Measurements from ENCODE around the gene ULK1. TPM values are rescaled to one million over a fixed set of nuclear protein-coding genes. Genes with fewer than 3 reads are reported as not detected.

ULK1 gene
- total RNA-seq, 1 experiment from 2014 or later, result 67.8 TPM

DNA sequence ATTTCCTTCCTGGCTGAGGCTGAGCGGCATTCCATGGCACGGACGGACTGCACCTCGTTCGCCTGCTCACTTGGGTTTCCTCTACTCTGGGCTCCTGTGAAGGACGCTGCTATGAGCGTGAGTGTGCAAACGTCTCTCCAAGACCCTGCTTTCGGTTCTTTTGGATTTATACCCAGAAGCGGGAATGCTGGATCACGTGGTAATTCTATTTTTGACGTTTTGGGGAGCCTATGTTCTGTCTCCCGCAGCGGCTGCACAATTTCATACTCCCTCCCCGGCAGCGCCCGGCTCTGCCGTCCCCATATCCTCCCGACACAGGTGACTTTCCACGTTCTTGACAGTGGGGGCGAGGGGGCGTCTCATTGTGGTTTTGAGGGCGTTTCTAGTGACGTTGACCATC, 45.7 kb upstream of the ULK1 start (continued):
- TF ChIP-seq, protein P1, sequence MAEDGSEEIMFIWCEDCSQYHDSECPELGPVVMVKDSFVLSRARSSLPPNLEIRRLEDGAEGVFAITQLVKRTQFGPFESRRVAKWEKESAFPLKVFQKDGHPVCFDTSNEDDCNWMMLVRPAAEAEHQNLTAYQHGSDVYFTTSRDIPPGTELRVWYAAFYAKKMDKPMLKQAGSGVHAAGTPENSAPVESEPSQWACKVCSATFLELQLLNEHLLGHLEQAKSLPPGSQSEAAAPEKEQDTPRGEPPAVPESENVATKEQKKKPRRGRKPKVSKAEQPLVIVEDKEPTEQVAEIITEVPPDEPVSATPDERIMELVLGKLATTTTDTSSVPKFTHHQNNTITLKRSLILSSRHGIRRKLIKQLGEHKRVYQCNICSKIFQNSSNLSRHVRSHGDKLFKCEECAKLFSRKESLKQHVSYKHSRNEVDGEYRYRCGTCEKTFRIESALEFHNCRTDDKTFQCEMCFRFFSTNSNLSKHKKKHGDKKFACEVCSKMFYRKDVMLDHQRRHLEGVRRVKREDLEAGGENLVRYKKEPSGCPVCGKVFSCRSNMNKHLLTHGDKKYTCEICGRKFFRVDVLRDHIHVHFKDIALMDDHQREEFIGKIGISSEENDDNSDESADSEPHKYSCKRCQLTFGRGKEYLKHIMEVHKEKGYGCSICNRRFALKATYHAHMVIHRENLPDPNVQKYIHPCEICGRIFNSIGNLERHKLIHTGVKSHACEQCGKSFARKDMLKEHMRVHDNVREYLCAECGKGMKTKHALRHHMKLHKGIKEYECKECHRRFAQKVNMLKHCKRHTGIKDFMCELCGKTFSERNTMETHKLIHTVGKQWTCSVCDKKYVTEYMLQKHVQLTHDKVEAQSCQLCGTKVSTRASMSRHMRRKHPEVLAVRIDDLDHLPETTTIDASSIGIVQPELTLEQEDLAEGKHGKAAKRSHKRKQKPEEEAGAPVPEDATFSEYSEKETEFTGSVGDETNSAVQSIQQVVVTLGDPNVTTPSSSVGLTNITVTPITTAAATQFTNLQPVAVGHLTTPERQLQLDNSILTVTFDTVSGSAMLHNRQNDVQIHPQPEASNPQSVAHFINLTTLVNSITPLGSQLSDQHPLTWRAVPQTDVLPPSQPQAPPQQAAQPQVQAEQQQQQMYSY (CRISPR knock-in tag; IDR thresholded peaks at IDR 0.05), result no peak
- TF ChIP-seq SP1 (CRISPR knock-in tag; conservative IDR thresholded peaks at IDR 0.05) (no peak), ZNF416 (CRISPR knock-in tag; IDR thresholded peaks at IDR 0.05) (no peak), TEAD4 (CRISPR knock-in tag; IDR thresholded peaks at IDR 0.05) (no peak), SOX15 (CRISPR knock-in tag; IDR thresholded peaks at IDR 0.05) (no peak), GRHL2 (CRISPR knock-in tag; IDR thresholded peaks at IDR 0.05; ENCODE audit: insufficient replicate concordance, severe bottlenecking) (no peak), CBFB (CRISPR knock-in tag; IDR thresholded peaks at IDR 0.05; ENCODE audit: low read depth) (no peak), CREM (CRISPR knock-in tag; IDR thresholded peaks at IDR 0.05) (no peak), RORB (CRISPR knock-in tag; IDR thresholded peaks at IDR 0.05) (no peak)
- TF ChIP-seq, protein P2, sequence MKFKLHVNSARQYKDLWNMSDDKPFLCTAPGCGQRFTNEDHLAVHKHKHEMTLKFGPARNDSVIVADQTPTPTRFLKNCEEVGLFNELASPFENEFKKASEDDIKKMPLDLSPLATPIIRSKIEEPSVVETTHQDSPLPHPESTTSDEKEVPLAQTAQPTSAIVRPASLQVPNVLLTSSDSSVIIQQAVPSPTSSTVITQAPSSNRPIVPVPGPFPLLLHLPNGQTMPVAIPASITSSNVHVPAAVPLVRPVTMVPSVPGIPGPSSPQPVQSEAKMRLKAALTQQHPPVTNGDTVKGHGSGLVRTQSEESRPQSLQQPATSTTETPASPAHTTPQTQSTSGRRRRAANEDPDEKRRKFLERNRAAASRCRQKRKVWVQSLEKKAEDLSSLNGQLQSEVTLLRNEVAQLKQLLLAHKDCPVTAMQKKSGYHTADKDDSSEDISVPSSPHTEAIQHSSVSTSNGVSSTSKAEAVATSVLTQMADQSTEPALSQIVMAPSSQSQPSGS (CRISPR knock-in tag; IDR thresholded peaks at IDR 0.05; ENCODE audit: borderline replicate concordance, low read depth), result no peak
- TF ChIP-seq, protein P3, sequence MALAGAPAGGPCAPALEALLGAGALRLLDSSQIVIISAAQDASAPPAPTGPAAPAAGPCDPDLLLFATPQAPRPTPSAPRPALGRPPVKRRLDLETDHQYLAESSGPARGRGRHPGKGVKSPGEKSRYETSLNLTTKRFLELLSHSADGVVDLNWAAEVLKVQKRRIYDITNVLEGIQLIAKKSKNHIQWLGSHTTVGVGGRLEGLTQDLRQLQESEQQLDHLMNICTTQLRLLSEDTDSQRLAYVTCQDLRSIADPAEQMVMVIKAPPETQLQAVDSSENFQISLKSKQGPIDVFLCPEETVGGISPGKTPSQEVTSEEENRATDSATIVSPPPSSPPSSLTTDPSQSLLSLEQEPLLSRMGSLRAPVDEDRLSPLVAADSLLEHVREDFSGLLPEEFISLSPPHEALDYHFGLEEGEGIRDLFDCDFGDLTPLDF (CRISPR knock-in tag; IDR thresholded peaks at IDR 0.05), result no peak

DNA sequence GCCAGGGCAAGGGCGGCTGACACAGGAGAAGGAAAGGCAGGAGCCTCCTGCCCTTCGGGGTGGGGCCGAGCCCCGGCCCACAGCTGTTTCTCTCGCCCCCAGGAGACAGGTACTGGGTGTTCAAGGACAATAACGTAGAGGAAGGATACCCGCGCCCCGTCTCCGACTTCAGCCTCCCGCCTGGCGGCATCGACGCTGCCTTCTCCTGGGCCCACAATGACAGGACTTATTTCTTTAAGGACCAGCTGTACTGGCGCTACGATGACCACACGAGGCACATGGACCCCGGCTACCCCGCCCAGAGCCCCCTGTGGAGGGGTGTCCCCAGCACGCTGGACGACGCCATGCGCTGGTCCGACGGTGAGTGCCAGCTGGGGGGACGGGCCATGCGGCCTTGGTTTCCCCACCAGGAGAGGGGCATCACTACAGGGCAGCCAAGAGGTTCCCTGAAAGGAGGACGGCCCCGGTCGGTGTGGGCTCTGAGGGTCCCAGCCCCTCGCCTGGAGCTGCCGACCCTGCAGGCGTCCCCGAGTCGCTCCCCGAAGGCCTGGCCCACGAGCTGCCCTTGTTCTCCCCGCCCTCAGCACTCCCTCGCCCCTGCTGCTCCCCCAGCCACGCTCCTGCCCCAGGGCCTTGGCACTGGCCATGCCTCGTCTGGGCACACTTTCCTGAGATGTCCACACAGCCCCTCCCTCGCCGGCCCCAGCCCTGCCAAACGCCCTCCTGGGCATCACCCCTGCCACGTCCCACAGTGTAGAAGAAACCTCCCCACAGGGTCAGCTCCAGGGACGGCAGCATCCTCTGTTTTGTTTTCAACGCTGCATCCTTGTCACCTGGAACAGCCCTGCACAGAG, 44.5 kb upstream of the ULK1 start:
- H3K4me3 Mint-ChIP-seq, result no peak overlapping the region
- no peaks in the 10 kb centered on the region for H3K9me3 Mint-ChIP-seq
- DNase-seq (ENCODE audit: low spot score) (no peak), ATAC-seq (no peak)
- no peak overlapping the region for H3K27ac Mint-ChIP-seq
- POLR2A ChIA-PET, result no interaction called here
- H3K4me1 Mint-ChIP-seq, result 0 out of 2 replicates have a peak, but pooled peaks cover 3% of the 10 kb centered on the region
- H3K27me3 Mint-ChIP-seq (ENCODE audit: low read depth), result no peaks in the 10 kb centered on the region
- H3K36me3 Mint-ChIP-seq, result peaks cover 19% of the 10 kb centered on the region
- no peak for TF ChIP-seq NFATC4 (CRISPR knock-in tag; IDR thresholded peaks at IDR 0.05)
- no peak for TF ChIP-seq ZNF416 (CRISPR knock-in tag; IDR thresholded peaks at IDR 0.05)
- no peak for TF ChIP-seq ATF1 (CRISPR knock-in tag; IDR thresholded peaks at IDR 0.05)
- TF ChIP-seq NR1H2 (CRISPR knock-in tag; IDR thresholded peaks at IDR 0.05), result no peak
- no peak for TF ChIP-seq KAT7 (CRISPR knock-in tag; IDR thresholded peaks at IDR 0.05; ENCODE audit: borderline replicate concordance)
- TF ChIP-seq ZNF263 (CRISPR knock-in tag; IDR thresholded peaks at IDR 0.05; ENCODE audit: low read depth), result no peak
- TF ChIP-seq, protein P4, sequence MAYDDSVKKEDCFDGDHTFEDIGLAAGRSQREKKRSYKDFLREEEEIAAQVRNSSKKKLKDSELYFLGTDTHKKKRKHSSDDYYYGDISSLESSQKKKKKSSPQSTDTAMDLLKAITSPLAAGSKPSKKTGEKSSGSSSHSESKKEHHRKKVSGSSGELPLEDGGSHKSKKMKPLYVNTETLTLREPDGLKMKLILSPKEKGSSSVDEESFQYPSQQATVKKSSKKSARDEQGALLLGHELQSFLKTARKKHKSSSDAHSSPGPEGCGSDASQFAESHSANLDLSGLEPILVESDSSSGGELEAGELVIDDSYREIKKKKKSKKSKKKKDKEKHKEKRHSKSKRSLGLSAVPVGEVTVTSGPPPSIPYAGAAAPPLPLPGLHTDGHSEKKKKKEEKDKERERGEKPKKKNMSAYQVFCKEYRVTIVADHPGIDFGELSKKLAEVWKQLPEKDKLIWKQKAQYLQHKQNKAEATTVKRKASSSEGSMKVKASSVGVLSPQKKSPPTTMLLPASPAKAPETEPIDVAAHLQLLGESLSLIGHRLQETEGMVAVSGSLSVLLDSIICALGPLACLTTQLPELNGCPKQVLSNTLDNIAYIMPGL (CRISPR knock-in tag; IDR thresholded peaks at IDR 0.05), result no peak
- TF ChIP-seq JAZF1 (CRISPR knock-in tag; IDR thresholded peaks at IDR 0.05), result no peak
- no peak for TF ChIP-seq MYBL2 (CRISPR knock-in tag; IDR thresholded peaks at IDR 0.05)
- TF ChIP-seq RORB (CRISPR knock-in tag; IDR thresholded peaks at IDR 0.05), result no peak
- no peak for TF ChIP-seq SMAD4 (CRISPR knock-in tag; IDR thresholded peaks at IDR 0.05)
- no peak for TF ChIP-seq EMX1 (CRISPR knock-in tag; IDR thresholded peaks at IDR 0.05)
- TF ChIP-seq, protein P5, sequence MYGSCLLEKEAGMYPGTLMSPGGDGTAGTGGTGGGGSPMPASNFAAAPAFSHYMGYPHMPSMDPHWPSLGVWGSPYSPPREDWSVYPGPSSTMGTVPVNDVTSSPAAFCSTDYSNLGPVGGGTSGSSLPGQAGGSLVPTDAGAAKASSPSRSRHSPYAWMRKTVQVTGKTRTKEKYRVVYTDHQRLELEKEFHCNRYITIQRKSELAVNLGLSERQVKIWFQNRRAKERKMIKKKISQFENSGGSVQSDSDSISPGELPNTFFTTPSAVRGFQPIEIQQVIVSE (CRISPR knock-in tag; IDR thresholded peaks at IDR 0.05; ENCODE audit: borderline replicate concordance), result no peak
- TF ChIP-seq, protein P6, sequence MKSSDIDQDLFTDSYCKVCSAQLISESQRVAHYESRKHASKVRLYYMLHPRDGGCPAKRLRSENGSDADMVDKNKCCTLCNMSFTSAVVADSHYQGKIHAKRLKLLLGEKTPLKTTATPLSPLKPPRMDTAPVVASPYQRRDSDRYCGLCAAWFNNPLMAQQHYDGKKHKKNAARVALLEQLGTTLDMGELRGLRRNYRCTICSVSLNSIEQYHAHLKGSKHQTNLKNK (CRISPR knock-in tag; IDR thresholded peaks at IDR 0.05), result no peak
- TF ChIP-seq TEAD1 (CRISPR knock-in tag; IDR thresholded peaks at IDR 0.05), result no peak
- no peak for TF ChIP-seq FOXK1 (CRISPR knock-in tag; IDR thresholded peaks at IDR 0.05)
- CTCF ChIA-PET, result interaction anchor here (0.5 to 1.5 kb wide), 2 partner anchors 13 to 74 kb away, joined by 3 to 4 read pairs; no protein-coding TSS in a partner anchor
